Lower leg skin (tissue), 4 donors: ENCODE results near the gene TDRD1. TPM values are rescaled to one million over a fixed set of nuclear protein-coding genes. Genes with fewer than 3 reads are reported as not detected.

Experiments used
- DNase-seq, 2 donors: peaks; one replicate each; pipeline ENCODE4 v3.0.0-alpha.2; 2019; ENCODE audit warnings: low spot score in 2 of 2
- H3K4me3 ChIP-seq: fragments of 200-600 bp; sonication (generic); 2 replicates; pipeline ENCODE4 v1.5.1; 2017; ENCODE audit warnings: mild to moderate bottlenecking, low read depth; ENCODE audit not compliant: poor library complexity, severe bottlenecking
- CTCF ChIP-seq, 3 donors: fragments of 450-650 bp; IDR thresholded peaks; one replicate each; pipeline ENCODE4 v1.5.1; 2016; ENCODE audit warnings: antibody characterized with exemption in 3 of 3, mild to moderate bottlenecking in 3 of 3, moderate library complexity in 2 of 3
- POLR2A ChIP-seq, 2 donors: fragments of 450-650 bp; IDR thresholded peaks; one replicate each; pipeline ENCODE4 v1.6.1; 2016 to 2017; ENCODE audit warnings: antibody characterized with exemption in 2 of 2, mild to moderate bottlenecking in 1 of 2, moderate library complexity in 1 of 2
- WGBS, 2 donors: methylation state at CpG; one replicate each; pipeline ENCODE4 v1.1.5; 2018; 5-methylcytosine and 5-hydroxymethylcytosine counted together
- intact Hi-C: fragments of 100-400 bp; cut with DNase I; formaldehyde crosslinking; loops from one replicate; pipeline ENCODE4 v1.15.0; 2023; ENCODE audit warnings: low total_unique reads
- total RNA-seq, 4 donors: library from RNA; depleted of rRNA; stranded (reverse); fragments of >200 nt; gene quantifications; one replicate each; pipeline ENCODE4 v1.1.0, GENCODE V29; 2016

Gene TDRD1
- total RNA-seq, 4 donors from 2014 or later: 0.10 to 0.34 (median 0.14) TPM

DNA sequence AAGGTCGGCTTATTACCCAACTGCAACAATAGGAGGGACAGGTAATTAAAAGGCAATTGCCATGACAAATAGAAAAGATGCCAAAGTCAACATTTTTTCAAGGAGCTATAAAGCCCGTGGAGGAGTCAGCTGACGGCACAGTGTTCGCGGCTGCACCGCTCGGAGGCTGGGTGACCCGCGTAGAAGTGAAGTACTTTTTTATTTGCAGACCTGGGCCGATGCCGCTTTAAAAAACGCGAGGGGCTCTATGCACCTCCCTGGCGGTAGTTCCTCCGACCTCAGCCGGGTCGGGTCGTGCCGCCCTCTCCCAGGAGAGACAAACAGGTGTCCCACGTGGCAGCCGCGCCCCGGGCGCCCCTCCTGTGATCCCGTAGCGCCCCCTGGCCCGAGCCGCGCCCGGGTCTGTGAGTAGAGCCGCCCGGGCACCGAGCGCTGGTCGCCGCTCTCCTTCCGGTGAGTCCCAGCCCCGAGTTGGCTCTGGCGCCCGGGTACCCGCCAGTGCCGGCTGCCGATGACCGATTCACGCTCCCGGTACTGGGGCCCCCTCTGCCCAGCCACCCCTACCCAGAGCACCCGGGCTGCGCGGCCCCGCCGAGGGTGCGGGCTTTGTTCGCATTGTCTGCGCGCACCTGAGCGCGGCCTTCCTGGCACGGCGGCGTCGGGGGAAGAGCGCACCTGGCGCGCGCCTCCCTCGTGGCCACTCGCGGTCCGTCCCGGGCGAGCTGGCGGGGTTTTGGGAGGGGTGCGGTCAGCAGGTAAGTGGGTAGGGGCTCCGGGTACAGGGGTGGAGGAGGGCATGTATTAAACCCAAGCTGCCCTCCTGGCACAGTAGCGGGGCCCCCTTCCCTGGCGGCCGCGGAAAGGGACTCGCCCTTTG lies 60.2 kb downstream of the TDRD1 start, which contains the start of gene VWA2:
Gene VWA2 (plus strand): TSS at position 138 of the 877 bp plus-strand sequence. CDS start 9,460 bp downstream, outside the sequence.
- WGBS, 2 donors: 10 to 12% methylated on average over 34 to 56 of the region's 79 CpGs
- intact Hi-C loops: no loop called here
- no peak for DNase-seq
- TF ChIP-seq POLR2A (IDR thresholded peaks at IDR 0.05): no peak
- no peak for TF ChIP-seq CTCF (IDR thresholded peaks at IDR 0.05)
- peak within 1 kb of the TSS; percentile 27 for H3K4me3 ChIP-seq

GRCh38 chr10:114239994-114240345 lies 60.8 kb downstream of the TDRD1 start:
- H3K4me3 ChIP-seq: no peak overlapping the region
- TF ChIP-seq POLR2A (IDR thresholded peaks at IDR 0.05) (no peak), CTCF (IDR thresholded peaks at IDR 0.05) (no peak)
- 39 to 59% methylated on average over 11 of the region's 11 CpGs for WGBS, 2 donors
- intact Hi-C loops: no loop called here
- DNase-seq: no peak

- intact Hi-C loops: no loop called here
- TF ChIP-seq POLR2A (IDR thresholded peaks at IDR 0.05): no peak
- TF ChIP-seq CTCF (IDR thresholded peaks at IDR 0.05): no peak
- H3K4me3 ChIP-seq: no peak overlapping the region
- DNase-seq: no peak
- 80 to 81% methylated on average over 9 of the region's 9 CpGs for WGBS, 2 donors
These were observed 63.1 kb downstream of the TDRD1 start for GRCh38 chr10:114242235-114242634.

DNA sequence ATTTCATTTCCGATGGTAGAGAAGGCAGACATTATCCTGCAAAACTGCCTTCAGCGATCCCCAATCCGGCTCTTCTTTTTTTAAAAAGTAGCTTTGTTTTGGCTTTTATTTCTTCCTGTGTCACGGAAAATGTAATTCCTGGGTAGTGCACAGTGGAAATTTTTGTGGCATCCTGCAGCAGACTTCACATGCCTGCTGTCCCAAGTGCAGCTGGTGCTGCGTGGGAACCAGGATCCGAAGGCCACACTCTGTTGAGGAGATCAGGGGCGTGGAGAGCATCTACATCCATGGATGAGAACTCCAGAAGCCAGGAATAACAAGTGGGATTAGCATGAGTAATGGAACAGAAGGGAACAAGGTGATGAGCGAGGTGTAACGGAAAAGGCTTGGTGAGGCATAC lies 64.5 kb downstream of the TDRD1 start:
- TF ChIP-seq CTCF (IDR thresholded peaks at IDR 0.05) (no peak), POLR2A (IDR thresholded peaks at IDR 0.05) (no peak)
- no peak overlapping the region for H3K4me3 ChIP-seq
- no peak for DNase-seq
- 49 to 57% methylated on average over 9 of the region's 9 CpGs for WGBS, 2 donors
- intact Hi-C loops: no loop called here

DNA sequence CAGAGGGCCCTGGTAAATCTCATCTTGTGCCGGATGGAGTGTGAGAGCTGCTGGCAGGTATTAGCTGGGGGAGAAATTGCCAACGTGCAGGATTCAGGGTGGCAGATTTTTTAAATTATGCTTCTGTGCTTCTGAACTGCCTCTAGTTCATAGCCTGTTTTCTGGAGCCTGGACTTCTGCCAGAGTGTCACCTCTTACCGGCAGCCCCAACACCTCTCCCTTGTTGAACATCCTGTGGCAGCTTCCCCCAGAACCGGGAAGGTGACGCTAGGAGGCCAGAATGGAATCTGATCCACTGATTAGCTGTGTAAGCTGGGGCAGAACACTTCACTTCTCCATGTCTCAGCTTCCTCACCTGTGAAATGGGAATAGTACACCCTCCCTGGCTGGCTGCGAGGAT lies 65.0 kb downstream of the TDRD1 start:
- no peak for DNase-seq
- intact Hi-C loops: no loop called here
- WGBS, 2 donors: 24 to 33% methylated on average over 6 of the region's 6 CpGs
- no peak overlapping the region for H3K4me3 ChIP-seq
- TF ChIP-seq POLR2A (IDR thresholded peaks at IDR 0.05) (no peak), CTCF (IDR thresholded peaks at IDR 0.05) (no peak)
